Neural progenitor cell (in vitro differentiated cells): ENCODE data around the gene FOSB.

ENCODE experiments used
- CTCF ChIP-seq: fragments of 200-600 bp; sonication (generic); IDR thresholded peaks from 2 replicates; pipeline ENCODE4 v1.5.1; 2017; ENCODE audit warnings: antibody characterized with exemption, mild to moderate bottlenecking
- EZH2 ChIP-seq: fragments of 200-600 bp; sonication (generic); IDR thresholded peaks from 2 replicates; pipeline ENCODE4 v1.6.1; 2017; ENCODE audit warnings: antibody characterized with exemption, mild to moderate bottlenecking, moderate library complexity
- EZH2phosphoT487 ChIP-seq: fragments of 200-600 bp; sonication (generic); IDR thresholded peaks from 2 replicates; pipeline ENCODE4 v1.6.1; 2017; ENCODE audit warnings: antibody characterized with exemption

- TF ChIP-seq CTCF: no peak
- no peak for TF ChIP-seq EZH2phosphoT487
- TF ChIP-seq EZH2: no peak
Observed at GRCh38 chr19:45473367-45473681, 5.5 kb downstream of the FOSB start.
